Endothelial cell of umbilical vein (primary cell): ENCODE measurements around the gene ENGASE. TPM values are rescaled to one million over a fixed set of nuclear protein-coding genes. Genes with fewer than 3 reads are reported as not detected.
A peak's percentile ranks its signal among the peaks of the same experiment; 100 is the strongest.

Experiments
- BruUV-seq: library from RNA; stranded (reverse); fragments of 400-500 nt; replicated peaks from 2 replicates; lab custom pipeline; 2021; lab: Mats Ljungman, UMichigan
- CTCF ChIA-PET: fragments of 300-600, 350-600 bp; sonication (Branson Sonifier 250); formaldehyde crosslinking; loops from one replicate; lab custom pipeline; 2021; ENCODE audit warnings: antibody characterized with exemption, inconsistent platforms; lab: Charles Lee
- POLR2A ChIA-PET: fragments of 300-600, 350-600 bp; sonication (Branson Sonifier 250); formaldehyde crosslinking; loops from one replicate; lab custom pipeline; 2021; ENCODE audit warnings: antibody characterized with exemption, inconsistent platforms; lab: Charles Lee
- DNase-seq: peaks from one replicate; pipeline ENCODE4 v3.0.0-alpha.2; 2011; ENCODE audit warnings: low read depth, low spot score
- FAIRE-seq: peaks from 2 replicates; lab custom pipeline; 2011; peaks lifted over from hg19 to GRCh38; lab: Jason Lieb, UNC
- H2AFZ ChIP-seq: 2 replicates; pipeline ENCODE4 v1.6.0; 2012; ENCODE audit warnings: low read depth, low read length, control low read depth, inconsistent platforms
- H3K27ac ChIP-seq: 2 replicates; pipeline ENCODE4 v1.5.1; 2011; ENCODE audit warnings: low read depth, mild to moderate bottlenecking, control low read depth, low read length, moderate library complexity; ENCODE audit not compliant: insufficient read depth
- H3K27me3 ChIP-seq, 2 experiments: 2 replicates each; pipeline versions ENCODE4 v1.6.0 to v1.6.1; 2011; ENCODE audit warnings: low read length in 2 of 2, mixed read lengths in 1 of 2; ENCODE audit not compliant: control insufficient read depth in 2 of 2, insufficient read depth in 2 of 2
- H3K36me3 ChIP-seq, 2 experiments: 2 replicates in 1 of 2; 3 replicates in 1 of 2; pipeline ENCODE4 v1.5.1; 2011; ENCODE audit warnings: low read length in 2 of 2, mild to moderate bottlenecking in 1 of 2, moderate library complexity in 1 of 2; ENCODE audit not compliant: control insufficient read depth in 2 of 2, insufficient read depth in 2 of 2; ENCODE audit errors: extremely low read depth in 1 of 2
- H3K4me1 ChIP-seq: 3 replicates; pipeline ENCODE4 v1.5.1; 2011; ENCODE audit warnings: mild to moderate bottlenecking, low read length; ENCODE audit not compliant: control insufficient read depth, insufficient read depth; ENCODE audit errors: extremely low read depth
- H3K4me2 ChIP-seq: 2 replicates; pipeline ENCODE4 v1.6.1; 2011; ENCODE audit warnings: low read length, control low read depth, mixed read lengths; ENCODE audit not compliant: insufficient read depth
- H3K4me3 ChIP-seq, 3 experiments: fragments of 200-600 bp in 1 of 3; sonication (generic), shearing (Covaris generic) in 1 of 3; replicated peaks in 1 of 3; 2 replicates each; pipeline ENCODE4 v1.5.1; 2011 to 2016; ENCODE audit warnings: control low read depth in 3 of 3, low read length in 3 of 3, mild to moderate bottlenecking in 2 of 3, inconsistent platforms in 1 of 3, low read depth in 1 of 3, moderate library complexity in 1 of 3; ENCODE audit not compliant: insufficient read depth in 1 of 3
- H3K79me2 ChIP-seq: 2 replicates; pipeline ENCODE4 v1.6.0; 2012; ENCODE audit warnings: low read length, inconsistent platforms; ENCODE audit not compliant: control insufficient read depth, insufficient read depth
- H3K9ac ChIP-seq: replicated peaks from 2 replicates; pipeline ENCODE3; 2011; ENCODE audit warnings: low read length, control low read depth; ENCODE audit not compliant: insufficient read depth; ENCODE audit errors: extremely low read depth
- H3K9me1 ChIP-seq: replicated peaks from 3 replicates; pipeline ENCODE4 v1.6.0; 2011; ENCODE audit warnings: mild to moderate bottlenecking, low read length; ENCODE audit not compliant: control insufficient read depth, insufficient read depth; ENCODE audit errors: extremely low read depth
- H3K9me3 ChIP-seq: replicated peaks from 2 replicates; pipeline ENCODE4 v1.5.1; 2012; ENCODE audit warnings: low read length, inconsistent platforms; ENCODE audit not compliant: control insufficient read depth, insufficient read depth
- H4K20me1 ChIP-seq: replicated peaks from 2 replicates; pipeline ENCODE3; 2011; ENCODE audit warnings: mild to moderate bottlenecking, low read length; ENCODE audit not compliant: control insufficient read depth, insufficient read depth; ENCODE audit errors: extremely low read depth
- CTCF ChIP-seq, 2 donors: IDR thresholded peaks; 1 replicate in 1 of 2; 2 replicates in 1 of 2; pipeline ENCODE4 v1.5.1; 2011; ENCODE audit warnings: low read length in 2 of 2, mild to moderate bottlenecking in 2 of 2, moderate library complexity in 2 of 2, control low read depth in 1 of 2, inconsistent platforms in 1 of 2, low read depth in 1 of 2; ENCODE audit not compliant: insufficient read depth in 1 of 2; ENCODE audit errors: extremely low read depth in 1 of 2
- EZH2 ChIP-seq: IDR thresholded peaks from 2 replicates; pipeline ENCODE4 v1.6.1; 2012; ENCODE audit warnings: borderline replicate concordance, low read depth, mild to moderate bottlenecking, moderate library complexity, low read length, inconsistent platforms; ENCODE audit not compliant: severe bottlenecking
- FOS ChIP-seq: IDR thresholded peaks from 2 replicates; pipeline ENCODE4 v1.6.1; 2011; ENCODE audit warnings: mild to moderate bottlenecking, low read length, moderate library complexity, borderline replicate concordance; ENCODE audit not compliant: insufficient read depth
- GATA2 ChIP-seq: IDR thresholded peaks from 2 replicates; pipeline ENCODE4 v1.7.0; 2011; ENCODE audit warnings: low read depth, mild to moderate bottlenecking, moderate library complexity, mixed read lengths, low read length; ENCODE audit not compliant: insufficient read length, insufficient read depth
- JUN ChIP-seq: IDR thresholded peaks from 2 replicates; pipeline ENCODE4 v1.6.1; 2011; ENCODE audit warnings: borderline replicate concordance, low read depth; ENCODE audit not compliant: insufficient read length, insufficient read depth
- MAX ChIP-seq: IDR thresholded peaks from 2 replicates; pipeline ENCODE4 v1.6.1; 2011; ENCODE audit not compliant: insufficient read depth, insufficient read length
- MYC ChIP-seq: IDR thresholded peaks from one replicate; pipeline ENCODE4 v1.6.1; 2011; ENCODE audit warnings: mild to moderate bottlenecking, low read depth, low read length
- POLR2A ChIP-seq: IDR thresholded peaks from 2 replicates; pipeline ENCODE4 v1.6.1; 2012; ENCODE audit warnings: low read depth, mild to moderate bottlenecking, control low read depth, low read length
- POLR2AphosphoS5 ChIP-seq: IDR thresholded peaks from 2 replicates; pipeline ENCODE4 v1.6.1; 2012; ENCODE audit warnings: low read depth, mild to moderate bottlenecking, control low read depth, low read length, moderate library complexity; ENCODE audit not compliant: insufficient read depth
- dilution Hi-C: fragments of 300-500 bp; cut with MboI; formaldehyde crosslinking; loops from one replicate; pipeline ENCODE4 v1.15.0; 2019; ENCODE audit warnings: low sequenced_read_pairs; ENCODE audit not compliant: extremely low pct_ligation_motif_present
- intact Hi-C: fragments of 100-400 bp; cut with micrococcal nuclease; formaldehyde crosslinking; loops from one replicate; pipeline ENCODE4 v1.10.0; 2022
- polyA plus RNA-seq, 4 experiments: library from polyadenylated mRNA; depleted of rRNA in 3 of 4; stranded (reverse) in 3 of 4; unstranded in 1 of 4; fragments of >200 nt; gene quantifications; 2 replicates each; pipeline versions ENCODE4 v1.2.1 to v1.2.3, GENCODE V29; 2011 to 2012; ENCODE audit warnings: missing spikeins in 1 of 4
- total RNA-seq: library from RNA; stranded (reverse); gene quantifications from 2 replicates; pipeline ENCODE4 v1.2.3, GENCODE V29; 2021

Gene ENGASE
- total and polyA plus RNA-seq, 2 donors (not counting 3 experiments of a cell fraction or from before 2014, with no cell fraction given) = 13.7 to 20.8 TPM

GRCh38 chr17:79024901-79025737 lies 49.5 kb upstream of the ENGASE start:
- intact Hi-C loops = no loop called here
- Histone ChIP-seq H3K27me3 (peaks cover 0 to 18% of the 10 kb centered on the region in 2 experiments), H4K20me1 (no peaks in the 10 kb centered on the region), H3K4me3 (no peak overlapping the region), H3K9me3 (no peaks in the 10 kb centered on the region), H3K9me1 (no peaks in the 10 kb centered on the region), H2AFZ (no peak overlapping the region), H3K9ac (no peak overlapping the region), H3K36me3 (no peaks in the 10 kb centered on the region), H3K4me1 (peaks cover 28% of the 10 kb centered on the region), H3K79me2 (no peaks in the 10 kb centered on the region), H3K4me2 (peak overlapping the region; percentile 64), H3K27ac (no peak overlapping the region)
- FAIRE-seq = no peak
- ChIA-PET CTCF (interaction anchor here (1.7 to 6.2 kb wide), 2 partner anchors 13 to 32 kb away, joined by 5 to 91 read pairs; no protein-coding TSS in a partner anchor), POLR2A (no interaction called here)
- no TSS peak for BruUV-seq
- DNase-seq = no peak
- TF ChIP-seq MAX (no peak), EZH2 (no peak), POLR2AphosphoS5 (no peak), JUN (no peak), MYC (no peak), FOS (no peak), POLR2A (no peak), CTCF (IDR thresholded peaks at IDR 0.05; ENCODE audit: extremely low read depth in 1 of 2, insufficient read depth in 1 of 2, low read depth in 1 of 2, low read length in 2 of 2) (no peak), GATA2 (no peak)
- dilution Hi-C loops = no loop called here
